Natural killer cell (primary cell): ENCODE data around the gene KRT36. TPM values are rescaled to one million over a fixed set of nuclear protein-coding genes. Genes with fewer than 3 reads are reported as not detected.

ENCODE experiments used
- ATAC-seq, 3 donors: fragments of 150-1000 bp in 2 of 3; fragments of 200-7000 bp in 1 of 3; cut with Tn5 transposase; 1 replicate in 1 of 3; 2 replicates in 2 of 3; pipeline ENCODE4 v1.10.0; 2021; ENCODE audit warnings: mild to moderate bottlenecking in 2 of 3, moderate library complexity in 2 of 3
- DNase-seq, 2 donors: peaks; one replicate each; pipeline versions ENCODE4 v3.0.0 to v3.0.0-alpha.2; 2013 to 2021; ENCODE audit warnings: mixed read lengths in 1 of 2
- H3K27ac ChIP-seq: one replicate; pipeline ENCODE4 v1.5.1; 2013; ENCODE audit warnings: mild to moderate bottlenecking, low read length
- H3K27me3 ChIP-seq: one replicate; pipeline ENCODE4 v1.6.1; 2013; ENCODE audit warnings: low read length; ENCODE audit not compliant: control insufficient read depth, insufficient read depth
- H3K36me3 ChIP-seq: one replicate; pipeline ENCODE4 v1.6.1; 2013; ENCODE audit warnings: low read length; ENCODE audit not compliant: control insufficient read depth, insufficient read depth
- H3K4me1 ChIP-seq: one replicate; pipeline ENCODE4 v1.6.1; 2013; ENCODE audit warnings: low read length; ENCODE audit not compliant: control insufficient read depth, insufficient read depth
- H3K4me3 ChIP-seq: one replicate; pipeline ENCODE4 v1.5.1; 2013; ENCODE audit warnings: low read length
- H3K9me3 ChIP-seq: one replicate; pipeline ENCODE4 v1.6.1; 2013; ENCODE audit warnings: low read length; ENCODE audit not compliant: control insufficient read depth, insufficient read depth
- H3K27ac Mint-ChIP-seq, 2 donors: one replicate each; pipeline ENCODE4 v1.8.0; 2022; ENCODE audit warnings: mild to moderate bottlenecking in 2 of 2, mixed read lengths in 2 of 2, moderate library complexity in 1 of 2
- H3K27me3 Mint-ChIP-seq, 2 donors: one replicate each; pipeline ENCODE4 v1.8.0; 2022; ENCODE audit warnings: low read depth in 2 of 2, mixed read lengths in 2 of 2
- H3K36me3 Mint-ChIP-seq: one replicate; pipeline ENCODE4 v1.8.0; 2022; ENCODE audit warnings: mixed read lengths
- H3K4me1 Mint-ChIP-seq, 2 donors: one replicate each; pipeline ENCODE4 v1.8.0; 2022; ENCODE audit warnings: mixed read lengths in 2 of 2
- H3K4me3 Mint-ChIP-seq: one replicate; pipeline ENCODE4 v1.8.0; 2022; ENCODE audit warnings: mild to moderate bottlenecking, moderate library complexity, mixed read lengths
- H3K9me3 Mint-ChIP-seq, 2 donors: one replicate each; pipeline ENCODE4 v1.8.0; 2022; ENCODE audit warnings: mixed read lengths in 2 of 2
- WGBS: methylation state at CpG from one replicate; pipeline ENCODE4 v1.1.7; 2013; ENCODE audit warnings: missing lambda C conversion rate; ENCODE audit not compliant: insufficient coverage; 5-methylcytosine and 5-hydroxymethylcytosine counted together
- intact Hi-C: fragments of 100-400 bp; cut with micrococcal nuclease; formaldehyde crosslinking; loops from one replicate; pipeline ENCODE4 v1.14.2; 2022
- total RNA-seq, 4 donors: library from RNA; stranded (reverse); fragments of 120-200 nt in 1 of 4; gene quantifications; one replicate each; pipeline versions ENCODE4 v1.2.3 to v1.2.4, GENCODE V29; 2013 to 2022
- TF ChIP-seq, protein P1 (sequence below): fragments of 200-600 bp; IDR thresholded peaks from one replicate; pipeline ENCODE4 v1.8.0; 2022; ENCODE audit warnings: antibody characterized with exemption

KRT36 gene
- total RNA-seq, 3 donors from 2014 or later (not counting 1 experiment from before 2014, with no cell fraction given): not detected

- no peaks in the 10 kb centered on the region for H3K27me3 ChIP-seq
- intact Hi-C loops: no loop called here
- H3K36me3 ChIP-seq: no peaks in the 10 kb centered on the region
- H3K9me3 ChIP-seq: no peaks in the 10 kb centered on the region
- H3K4me3 ChIP-seq: no peak overlapping the region
- ATAC-seq: no peak
- H3K27me3 Mint-ChIP-seq: peaks cover 8 to 36% of the 10 kb centered on the region in 2 donors
- DNase-seq: no peak
- H3K9me3 Mint-ChIP-seq: no peaks in the 10 kb centered on the region
- H3K4me1 ChIP-seq: no peaks in the 10 kb centered on the region
- WGBS: 69% methylated on average over 7 of the region's 7 CpGs
- no peak overlapping the region for H3K4me3 Mint-ChIP-seq
- TF ChIP-seq, protein P1, sequence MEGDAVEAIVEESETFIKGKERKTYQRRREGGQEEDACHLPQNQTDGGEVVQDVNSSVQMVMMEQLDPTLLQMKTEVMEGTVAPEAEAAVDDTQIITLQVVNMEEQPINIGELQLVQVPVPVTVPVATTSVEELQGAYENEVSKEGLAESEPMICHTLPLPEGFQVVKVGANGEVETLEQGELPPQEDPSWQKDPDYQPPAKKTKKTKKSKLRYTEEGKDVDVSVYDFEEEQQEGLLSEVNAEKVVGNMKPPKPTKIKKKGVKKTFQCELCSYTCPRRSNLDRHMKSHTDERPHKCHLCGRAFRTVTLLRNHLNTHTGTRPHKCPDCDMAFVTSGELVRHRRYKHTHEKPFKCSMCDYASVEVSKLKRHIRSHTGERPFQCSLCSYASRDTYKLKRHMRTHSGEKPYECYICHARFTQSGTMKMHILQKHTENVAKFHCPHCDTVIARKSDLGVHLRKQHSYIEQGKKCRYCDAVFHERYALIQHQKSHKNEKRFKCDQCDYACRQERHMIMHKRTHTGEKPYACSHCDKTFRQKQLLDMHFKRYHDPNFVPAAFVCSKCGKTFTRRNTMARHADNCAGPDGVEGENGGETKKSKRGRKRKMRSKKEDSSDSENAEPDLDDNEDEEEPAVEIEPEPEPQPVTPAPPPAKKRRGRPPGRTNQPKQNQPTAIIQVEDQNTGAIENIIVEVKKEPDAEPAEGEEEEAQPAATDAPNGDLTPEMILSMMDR: no peak
- H3K27ac ChIP-seq: no peak overlapping the region
- H3K4me1 Mint-ChIP-seq: no peaks in the 10 kb centered on the region
- no peak overlapping the region for H3K27ac Mint-ChIP-seq
- H3K36me3 Mint-ChIP-seq: no peaks in the 10 kb centered on the region
Observed at GRCh38 chr17:41437254-41437653, 52.5 kb downstream of the KRT36 start.

Other genes starting within 250 kb of the KRT36 start
- not detected for gene KRTAP9-4, start 240.2 kb downstream of the KRT36 start, total RNA-seq
- gene KRTAP9-9, start 234.5 kb downstream of the KRT36 start, total RNA-seq: not detected
- gene KRTAP9-6, start 224.5 kb downstream of the KRT36 start, total RNA-seq: not detected
- not detected for gene KRTAP9-7, start 214.2 kb downstream of the KRT36 start, total RNA-seq
- not detected for gene KRTAP29-1, start 187.1 kb downstream of the KRT36 start, total RNA-seq
- gene KRTAP16-1, start 180.6 kb downstream of the KRT36 start, total RNA-seq: under 1 TPM; 0.16 to 0.23 (median 0.23) TPM
- not detected for gene KRTAP17-1, start 174.2 kb downstream of the KRT36 start, total RNA-seq
- gene KRT33A, start 139.1 kb downstream of the KRT36 start, total RNA-seq: not detected
- gene KRT33B, start 120.1 kb downstream of the KRT36 start, total RNA-seq: not detected
- not detected for gene KRT34, start 107.6 kb downstream of the KRT36 start, total RNA-seq
- gene KRT31, start 92.3 kb downstream of the KRT36 start, total RNA-seq: not detected
- gene KRT37, start 65.3 kb downstream of the KRT36 start, total RNA-seq: not detected
- not detected for gene KRT38, start 48.9 kb downstream of the KRT36 start, total RNA-seq
- gene KRT32, start 22.5 kb downstream of the KRT36 start, total RNA-seq: not detected
- gene KRT35, start 8.8 kb downstream of the KRT36 start, total RNA-seq: not detected
- not detected for gene KRT13, start 15.7 kb upstream of the KRT36 start, total RNA-seq
- not detected for gene KRT15, start 29.0 kb upstream of the KRT36 start, total RNA-seq
- gene KRT19, start 38.4 kb upstream of the KRT36 start, total RNA-seq: not detected
- gene KRT9, start 82.1 kb upstream of the KRT36 start, total RNA-seq: not detected
- not detected for gene KRT14, start 97.0 kb upstream of the KRT36 start, total RNA-seq
- gene KRT16, start 122.9 kb upstream of the KRT36 start, total RNA-seq: not detected
- gene KRT17, start 134.7 kb upstream of the KRT36 start, total RNA-seq: not detected
- gene EIF1, start 199.0 kb upstream of the KRT36 start, total RNA-seq: 1,000 to 10,000 TPM; 2,034 to 2,368 (median 2,279) TPM
- not detected for gene GAST, start 222.4 kb upstream of the KRT36 start, total RNA-seq
- gene HAP1, start 244.7 kb upstream of the KRT36 start, total RNA-seq: not detected